Measurements from ENCODE around the gene RAB11FIP4.
"Not testable (repeated sequence)": the region's sequence is repeated elsewhere in the genome, so short reads cannot be mapped to it uniquely, and the experiment has no call there.

RAB11FIP4 gene

GRCh38 chr17:31391496-31391949 is at the start of gene RAB11FIP4:
Gene RAB11FIP4 (plus strand): TSS chr17:31391675. CDS start chr17:31391853, 178 bp downstream.
- DNase-seq, result peak; percentile 33

- not testable (repeated sequence) for DNase-seq
These were observed 46.2 kb upstream of the RAB11FIP4 start for GRCh38 chr17:31345191-31345747.

- DNase-seq, result no peak
These were observed 42.0 kb upstream of the RAB11FIP4 start for GRCh38 chr17:31349454-31349853.

GRCh38 chr17:31355935-31356334 is 35.5 kb upstream of the RAB11FIP4 start:
- DNase-seq, result no peak

- DNase-seq, result no peak
These were observed 34.4 kb upstream of the RAB11FIP4 start for GRCh38 chr17:31357091-31357490.

GRCh38 chr17:31357839-31358394 is 33.6 kb upstream of the RAB11FIP4 start:
- no peak for DNase-seq

GRCh38 chr17:31364012-31364411 is 27.5 kb upstream of the RAB11FIP4 start:
- DNase-seq, result no peak

- DNase-seq, result no peak
These were observed 25.4 kb upstream of the RAB11FIP4 start for GRCh38 chr17:31366088-31366487.

- DNase-seq, result no peak
These were observed 22.2 kb upstream of the RAB11FIP4 start for GRCh38 chr17:31369266-31369665.

- DNase-seq, result no peak
These were observed 19.9 kb upstream of the RAB11FIP4 start for GRCh38 chr17:31371511-31372097.

GRCh38 chr17:31373150-31374093 is 18.1 kb upstream of the RAB11FIP4 start:
- DNase-seq, result no peak

GRCh38 chr17:31374094-31374447 is 17.4 kb upstream of the RAB11FIP4 start:
- DNase-seq, result no peak

GRCh38 chr17:31374503-31374902 is 17.0 kb upstream of the RAB11FIP4 start:
- DNase-seq, result no peak

GRCh38 chr17:31378638-31379037 is 12.8 kb upstream of the RAB11FIP4 start:
- DNase-seq, result no peak

GRCh38 chr17:31379597-31380205 is 11.8 kb upstream of the RAB11FIP4 start:
- DNase-seq, result no peak

GRCh38 chr17:31381165-31381668 is 10.3 kb upstream of the RAB11FIP4 start:
- no peak for DNase-seq

GRCh38 chr17:31382668-31383275 is 8.7 kb upstream of the RAB11FIP4 start:
- not testable (repeated sequence) for DNase-seq

- not testable (repeated sequence) for DNase-seq
These were observed 8.0 kb upstream of the RAB11FIP4 start for GRCh38 chr17:31383488-31383887.

- DNase-seq, result no peak
These were observed 5.8 kb upstream of the RAB11FIP4 start for GRCh38 chr17:31385428-31386285.

GRCh38 chr17:31386542-31387075 is 4.9 kb upstream of the RAB11FIP4 start:
- no peak for DNase-seq

- DNase-seq, result no peak
These were observed 4.0 kb upstream of the RAB11FIP4 start for GRCh38 chr17:31387438-31387837.

Data from activated T-cell treated with anti-CD3 and anti-CD28 coated beads, Interleukin-2, amount 50 U/mL, for 1 hour (primary cell).